ENCODE measurements around the gene C19orf12. TPM values are rescaled to one million over a fixed set of nuclear protein-coding genes. Genes with fewer than 3 reads are reported as not detected.

C19orf12 gene
- total and polyA plus RNA-seq, 2 of the 4 experiments (the other 2 are of a cell fraction): 16.3 to 24.0 TPM

GRCh38 chr19:29694669-29695627 lies 20.1 kb downstream of the C19orf12 start:
- H3K9me3 ChIP-seq (ENCODE audit: control insufficient read depth, insufficient read depth, low read length): peaks cover 5% of the 10 kb centered on the region
- H2BK15ac ChIP-seq (ENCODE audit: low read depth, low read length): no peak overlapping the region
- peaks cover 6% of the 10 kb centered on the region; the same call in 1 of the 2 replicates for H3K4me1 ChIP-seq (ENCODE audit: control insufficient read depth, insufficient read depth, low read length)
- ChIA-PET POLR2A (ENCODE audit: unreplicated experiment) (no interaction called here), CTCF (interaction anchor here (1.1 to 1.3 kb wide), 3 partner anchors 19 to 89 kb away, joined by 3 to 7 read pairs (median 5); partner anchors contain the start of genes C19orf12 and POP4)
- 0 out of 2 replicates have a peak overlapping the region, but pooled peaks have one; percentile 56 for H2AK5ac ChIP-seq (ENCODE audit: low read depth, low read length)
- no peak overlapping the region for H4K5ac ChIP-seq (ENCODE audit: low read depth, low read length)
- no peaks in the 10 kb centered on the region for H4K20me1 ChIP-seq (ENCODE audit: insufficient read depth, low read length)
- in situ Hi-C loops (cut with MboI; ENCODE audit: low sequenced_read_pairs): loop anchor here (5.0 kb wide), 1 partner anchor 83 kb away; no protein-coding TSS in a partner anchor
- intact Hi-C loops (cut with micrococcal nuclease): loop anchor here (1.0 kb wide), 2 partner anchors 21 to 85 kb away; no protein-coding TSS in a partner anchor
- no peak overlapping the region for H3K4me3 ChIP-seq (ENCODE audit: insufficient read depth, low read depth, low read length)
- no peaks in the 10 kb centered on the region for H3K27me3 ChIP-seq (ENCODE audit: control insufficient read depth, insufficient read depth, low read length)
- no TSS peak for BruUV-seq (replicated peaks)
- no peak overlapping the region for H3K27ac ChIP-seq (ENCODE audit: insufficient read depth, low read length)
- H3K36me3 ChIP-seq (ENCODE audit: control insufficient read depth, insufficient read depth, low read length): no peaks in the 10 kb centered on the region
- peak overlapping the region; percentile 72 for H2AFZ ChIP-seq (replicated peaks; ENCODE audit: low read length, poor library complexity)
- no peak overlapping the region for H2BK5ac ChIP-seq (ENCODE audit: low read depth, low read length, poor library complexity, severe bottlenecking)
- H3K56ac ChIP-seq (ENCODE audit: extremely low read depth, insufficient read depth, low read length): no peak overlapping the region
- no peak overlapping the region for H4K91ac ChIP-seq (ENCODE audit: insufficient read depth, low read depth, low read length)
- dilution Hi-C loops (cut with HindIII; ENCODE audit: low sequenced_read_pairs, unreplicated experiment): no loop called here
- no peaks in the 10 kb centered on the region; a peak in 1 of 4 replicates for H3K79me1 ChIP-seq (ENCODE audit: low read depth in 1 of 2, low read length in 2 of 2)
- peaks cover 2% of the 10 kb centered on the region; the same call in 1 of the 2 replicates for H3K9me1 ChIP-seq (ENCODE audit: insufficient read depth, low read length)
- H3K23ac ChIP-seq (ENCODE audit: low read depth, low read length): no peak overlapping the region
- H3K14ac ChIP-seq (replicated peaks; ENCODE audit: low read depth, low read length): no peak overlapping the region
- no peak overlapping the region for H3K4me2 ChIP-seq (ENCODE audit: low read depth, low read length)
- peak overlapping the region; percentile 16; the same call in 1 of the 2 replicates for H2BK120ac ChIP-seq (ENCODE audit: low read depth, low read length)
- H4K8ac ChIP-seq (ENCODE audit: low read depth in 2 of 2, low read length in 2 of 2): no peak overlapping the region; a peak in 1 of 4 replicates
- H2AK9ac ChIP-seq (replicated peaks; ENCODE audit: low read depth, low read length, poor library complexity): no peak overlapping the region
- peak; percentile 99 for ATAC-seq (ENCODE audit: low read depth)
- no peak overlapping the region for H2BK20ac ChIP-seq (ENCODE audit: low read depth, low read length)
- WGBS, 2 experiments (ENCODE audit: extremely low coverage in 2 of 2, insufficient read length in 1 of 2): 67% methylated on average over 5 of the region's 19 CpGs; no CpG with 5 or more reads in 1 of the 2 experiments
- TF ChIP-seq RAD21 (IDR thresholded peaks at IDR 0.05; ENCODE audit: low read length): peak; percentile 76
- peak; percentile 64; the same call in 1 of the 2 replicates for TF ChIP-seq MAZ (IDR thresholded peaks at IDR 0.05; ENCODE audit: borderline replicate concordance, low read depth, low read length)
- TF ChIP-seq CTCF (conservative IDR thresholded peaks at IDR 0.05; ENCODE audit: low read depth, low read length): peak; percentile 90
- peak; percentile 72 for TF ChIP-seq SMC3 (IDR thresholded peaks at IDR 0.05; ENCODE audit: low read depth, low read length)
- no peak for TF ChIP-seq RCOR1 (IDR thresholded peaks at IDR 0.05; ENCODE audit: insufficient replicate concordance, low read length)
- no peak for TF ChIP-seq MAFK (IDR thresholded peaks at IDR 0.05; ENCODE audit: low read depth, low read length)
- H3K18ac ChIP-seq (ENCODE audit: low read depth, low read length): no peak overlapping the region
- DNase-seq: peak; percentile 70
- 0 out of 2 replicates have a peak overlapping the region, but pooled peaks have one; percentile 24 for H3K9ac ChIP-seq (ENCODE audit: low read depth, low read length)
- H3K4ac ChIP-seq (ENCODE audit: low read depth, low read length): 0 out of 2 replicates have a peak overlapping the region, but pooled peaks have one; percentile 2
